SK-MEL-5 (cell line): ENCODE results near the gene DPPA4. TPM values are rescaled to one million over a fixed set of nuclear protein-coding genes. Genes with fewer than 3 reads are reported as not detected.

ENCODE experiments used
- small RNA-seq, 2 experiments: library from RNA; depleted of rRNA; stranded (forward); fragments of <200 nt; gene quantifications; one replicate each; pipeline ENCODE3, GENCODE V24; 2014
- total RNA-seq: library from RNA; depleted of rRNA; stranded (reverse); fragments of >200 nt; shearing (Covaris generic); gene quantifications from 2 replicates; pipeline ENCODE4 v1.2.3, GENCODE V29; 2014; rRNA removed

DPPA4 gene
- total RNA-seq, 1 experiment from 2014 or later: not detected

Small RNAs within 50 kb of the gene (small RNA-seq; reads per million reads assigned to genes)
- 0 reads per million in 2 experiments for gene AC124945.1
- 0 reads per million in 2 experiments for gene RF00017

Other genes with a start within 250 kb of the DPPA4 start
- 0.11 TPM in 1 of 2 replicates, not detected in the other for gene MORC1, start 219.4 kb downstream of the DPPA4 start, total RNA-seq
- not detected in 2 replicates for gene C3orf85, start 200.8 kb downstream of the DPPA4 start, total RNA-seq
- not detected in 2 replicates for gene DPPA2, start 21.0 kb downstream of the DPPA4 start, total RNA-seq